KMS-11 (cell line): ENCODE results near the gene SSUH2.

Experiments used
- H2AFZ ChIP-seq: fragments of 200-600 bp; sonication (generic); 2 replicates; pipeline ENCODE4 v1.6.1; 2016; ENCODE audit warnings: antibody characterized with exemption, mixed run types, low read depth
- H3K27ac ChIP-seq: fragments of 200-600 bp; sonication (generic); 2 replicates; pipeline ENCODE4 v1.6.1; 2016; ENCODE audit warnings: mild to moderate bottlenecking, mixed run types
- H3K27me3 ChIP-seq: fragments of 200-600 bp; sonication (generic); 2 replicates; pipeline ENCODE4 v1.6.1; 2017; ENCODE audit warnings: mild to moderate bottlenecking, low read depth, mixed run types, moderate library complexity; ENCODE audit not compliant: insufficient read depth
- H3K36me3 ChIP-seq: fragments of 200-600 bp; sonication (generic); 2 replicates; pipeline ENCODE4 v1.6.1; 2017; ENCODE audit warnings: mild to moderate bottlenecking, mixed run types; ENCODE audit not compliant: insufficient read depth
- H3K4me1 ChIP-seq: fragments of 200-600 bp; sonication (generic); 2 replicates; pipeline ENCODE4 v1.6.1; 2016; ENCODE audit warnings: mild to moderate bottlenecking, low read depth, mixed run types; ENCODE audit not compliant: poor library complexity, severe bottlenecking
- H3K4me2 ChIP-seq: fragments of 200-600 bp; sonication (generic); 2 replicates; pipeline ENCODE4 v1.7.0; 2016; ENCODE audit warnings: mild to moderate bottlenecking, mixed run types
- H3K4me3 ChIP-seq: fragments of 200-600 bp; sonication (generic); IDR thresholded peaks from 2 replicates; pipeline ENCODE4 v1.6.1; 2017; ENCODE audit warnings: low read depth, low read length, mixed read lengths; ENCODE audit not compliant: insufficient read depth
- H3K79me2 ChIP-seq: fragments of 200-600 bp; sonication (generic); 2 replicates; pipeline ENCODE4 v1.6.1; 2016; ENCODE audit warnings: low read depth, mixed run types; ENCODE audit not compliant: insufficient read depth
- H3K9ac ChIP-seq: fragments of 200-600 bp; sonication (generic); 2 replicates; pipeline ENCODE4 v1.6.1; 2016; ENCODE audit warnings: mild to moderate bottlenecking, mixed run types
- H4K20me1 ChIP-seq: fragments of 200-600 bp; sonication (generic); 2 replicates; pipeline ENCODE4 v1.6.1; 2016; ENCODE audit warnings: mild to moderate bottlenecking, mixed run types; ENCODE audit not compliant: insufficient read depth
- CTCF ChIP-seq: fragments of 200-600 bp; sonication (generic); conservative IDR thresholded peaks from 2 replicates; pipeline ENCODE4 v1.6.1; 2017; ENCODE audit warnings: low read depth, mild to moderate bottlenecking, antibody characterized with exemption, low read length, moderate library complexity, mixed read lengths

The SSUH2 gene

GRCh38 chr3:8624612-8625011 lies 20.0 kb downstream of the SSUH2 start:
- no peak overlapping the region for H3K9ac ChIP-seq
- no peak overlapping the region for H3K27ac ChIP-seq
- no peaks in the 10 kb centered on the region for H3K27me3 ChIP-seq
- peaks cover 47% of the 10 kb centered on the region for H3K4me1 ChIP-seq
- no peak for TF ChIP-seq CTCF
- H3K79me2 ChIP-seq: no peaks in the 10 kb centered on the region
- no peaks in the 10 kb centered on the region for H4K20me1 ChIP-seq
- H2AFZ ChIP-seq: no peak overlapping the region
- no peak overlapping the region for H3K4me2 ChIP-seq
- no peaks in the 10 kb centered on the region for H3K36me3 ChIP-seq
- H3K4me3 ChIP-seq: no peak overlapping the region

GRCh38 chr3:8623741-8624140 lies 20.9 kb downstream of the SSUH2 start:
- Histone ChIP-seq H3K9ac (no peak overlapping the region), H4K20me1 (no peaks in the 10 kb centered on the region), H3K36me3 (no peaks in the 10 kb centered on the region), H3K27ac (no peak overlapping the region), H3K79me2 (no peaks in the 10 kb centered on the region), H3K4me1 (peaks cover 39% of the 10 kb centered on the region), H3K27me3 (no peaks in the 10 kb centered on the region), H3K4me3 (no peak overlapping the region), H2AFZ (peak overlapping the region; percentile 27; the same call in 1 of the 2 replicates), H3K4me2 (no peak overlapping the region)
- no peak for TF ChIP-seq CTCF

- no peaks in the 10 kb centered on the region for H3K79me2 ChIP-seq
- peaks cover 32% of the 10 kb centered on the region for H3K4me1 ChIP-seq
- no peaks in the 10 kb centered on the region for H3K27me3 ChIP-seq
- H3K9ac ChIP-seq: peak overlapping the region; percentile 5; the same call in 1 of the 2 replicates
- TF ChIP-seq CTCF: peak; percentile 82
- H4K20me1 ChIP-seq: no peaks in the 10 kb centered on the region
- no peaks in the 10 kb centered on the region for H3K36me3 ChIP-seq
- no peak overlapping the region for H3K27ac ChIP-seq
- peak overlapping the region; percentile 27; the same call in 1 of the 2 replicates for H2AFZ ChIP-seq
- H3K4me2 ChIP-seq: no peak overlapping the region; the same call in 1 of the 2 replicates
- no peak overlapping the region for H3K4me3 ChIP-seq
Observed at GRCh38 chr3:8622873-8623691, 21.5 kb downstream of the SSUH2 start.

- Histone ChIP-seq H3K9ac (no peak overlapping the region), H4K20me1 (no peaks in the 10 kb centered on the region), H2AFZ (no peak overlapping the region), H3K79me2 (no peaks in the 10 kb centered on the region), H3K4me1 (peaks cover 28% of the 10 kb centered on the region), H3K4me3 (no peak overlapping the region), H3K27ac (no peak overlapping the region), H3K36me3 (no peaks in the 10 kb centered on the region), H3K4me2 (no peak overlapping the region), H3K27me3 (no peaks in the 10 kb centered on the region)
- no peak for TF ChIP-seq CTCF
Observed at GRCh38 chr3:8621872-8622271, 22.7 kb downstream of the SSUH2 start.
